ENCODE data around the gene CCDC74B.
A peak's percentile ranks its signal among the peaks of the same experiment; 100 is the strongest.
"Not testable (repeated sequence)": the region's sequence is repeated elsewhere in the genome, so short reads cannot be mapped to it uniquely, and the experiment has no call there.

Gene CCDC74B

DNA sequence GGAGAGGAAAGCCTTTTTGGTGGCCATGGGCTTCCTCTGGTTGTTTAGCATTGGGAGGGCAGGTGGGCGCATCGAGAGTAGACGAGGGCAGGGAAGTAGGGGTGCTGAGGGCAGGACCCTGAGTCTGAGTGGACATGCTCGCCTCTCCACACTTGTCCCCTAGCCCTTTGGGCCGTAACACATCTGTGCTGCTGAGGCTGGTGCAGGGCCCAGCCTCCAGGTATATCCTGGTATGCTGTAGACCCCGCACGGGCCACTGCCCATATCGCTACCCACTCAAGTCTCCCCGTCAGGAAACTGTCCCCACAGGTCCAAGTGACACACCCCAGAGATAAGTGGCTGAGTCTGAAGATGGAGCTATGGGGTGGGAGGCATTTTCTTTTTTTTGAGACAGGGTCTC lies 13.7 kb upstream of the CCDC74B start:
- DNase-seq (ENCODE audit: low read depth): no peak
- in situ Hi-C loops (cut with HindIII; ENCODE audit: low sequenced_read_pairs): no loop called here
- H3K4me3 ChIP-seq (ENCODE audit: low read depth, low read length): no peak overlapping the region
- TF ChIP-seq, protein P1, sequence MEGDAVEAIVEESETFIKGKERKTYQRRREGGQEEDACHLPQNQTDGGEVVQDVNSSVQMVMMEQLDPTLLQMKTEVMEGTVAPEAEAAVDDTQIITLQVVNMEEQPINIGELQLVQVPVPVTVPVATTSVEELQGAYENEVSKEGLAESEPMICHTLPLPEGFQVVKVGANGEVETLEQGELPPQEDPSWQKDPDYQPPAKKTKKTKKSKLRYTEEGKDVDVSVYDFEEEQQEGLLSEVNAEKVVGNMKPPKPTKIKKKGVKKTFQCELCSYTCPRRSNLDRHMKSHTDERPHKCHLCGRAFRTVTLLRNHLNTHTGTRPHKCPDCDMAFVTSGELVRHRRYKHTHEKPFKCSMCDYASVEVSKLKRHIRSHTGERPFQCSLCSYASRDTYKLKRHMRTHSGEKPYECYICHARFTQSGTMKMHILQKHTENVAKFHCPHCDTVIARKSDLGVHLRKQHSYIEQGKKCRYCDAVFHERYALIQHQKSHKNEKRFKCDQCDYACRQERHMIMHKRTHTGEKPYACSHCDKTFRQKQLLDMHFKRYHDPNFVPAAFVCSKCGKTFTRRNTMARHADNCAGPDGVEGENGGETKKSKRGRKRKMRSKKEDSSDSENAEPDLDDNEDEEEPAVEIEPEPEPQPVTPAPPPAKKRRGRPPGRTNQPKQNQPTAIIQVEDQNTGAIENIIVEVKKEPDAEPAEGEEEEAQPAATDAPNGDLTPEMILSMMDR (IDR thresholded peaks at IDR 0.05; ENCODE audit: low read depth, low read length, missing control alignments): no peak

DNA sequence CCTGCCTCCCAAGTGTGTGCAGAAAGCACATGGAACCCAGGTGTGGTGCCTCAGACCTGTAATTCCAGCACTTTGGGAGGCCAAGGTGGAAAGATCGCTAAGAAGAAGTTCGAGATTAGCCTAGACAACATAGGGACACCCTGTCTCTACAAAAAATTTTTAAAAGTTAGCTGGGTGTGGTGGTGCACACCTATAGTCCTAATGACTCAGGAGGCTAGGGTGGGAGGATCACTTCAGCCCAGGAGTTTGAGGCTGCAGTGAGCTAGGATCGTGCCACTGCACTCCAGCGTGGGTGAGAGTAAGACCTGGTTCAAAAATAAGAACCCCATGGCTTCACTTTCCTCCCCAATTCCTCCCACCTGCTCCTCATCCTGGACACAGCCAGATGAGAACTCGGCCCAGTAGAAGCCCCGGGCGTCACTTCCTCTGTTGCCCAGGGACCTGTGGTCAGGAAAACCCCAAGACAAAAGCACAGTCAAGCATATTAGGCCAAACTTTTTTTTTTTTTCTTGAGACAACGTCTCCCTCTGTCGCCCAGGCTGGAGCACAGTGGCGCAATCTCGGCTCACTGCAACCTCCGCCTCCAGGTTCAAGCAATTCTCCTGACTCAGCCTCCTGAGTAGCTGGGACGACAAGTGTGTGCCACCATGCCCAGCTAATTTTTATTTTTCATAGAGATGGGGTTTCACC lies 13.1 kb upstream of the CCDC74B start:
- H3K4me3 ChIP-seq (ENCODE audit: low read depth, low read length); in situ Hi-C loops (cut with HindIII; ENCODE audit: low sequenced_read_pairs); DNase-seq (ENCODE audit: low read depth): not testable (repeated sequence)

DNA sequence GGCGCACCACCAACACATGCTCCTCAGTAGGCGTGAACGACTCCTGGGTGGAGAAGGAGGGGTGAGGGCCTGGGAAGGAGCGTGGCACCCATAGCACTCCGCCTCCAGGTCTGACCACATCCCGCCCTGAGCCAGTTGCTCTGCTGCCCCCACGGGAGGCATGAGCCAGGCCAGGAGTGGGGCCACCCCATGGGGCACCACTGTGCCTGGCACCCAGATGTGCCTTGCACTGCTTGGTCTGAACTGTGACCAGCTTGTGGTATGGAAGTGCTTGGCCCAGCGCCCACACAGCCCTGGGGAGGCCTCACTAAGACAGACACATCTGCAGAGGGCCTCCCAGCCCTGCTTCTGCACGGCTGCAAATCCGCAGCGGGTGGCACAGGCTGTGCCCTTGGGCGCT lies 12.4 kb upstream of the CCDC74B start:
- H3K4me3 ChIP-seq (ENCODE audit: low read depth, low read length); in situ Hi-C loops (cut with HindIII; ENCODE audit: low sequenced_read_pairs); DNase-seq (ENCODE audit: low read depth): not testable (repeated sequence)

DNA sequence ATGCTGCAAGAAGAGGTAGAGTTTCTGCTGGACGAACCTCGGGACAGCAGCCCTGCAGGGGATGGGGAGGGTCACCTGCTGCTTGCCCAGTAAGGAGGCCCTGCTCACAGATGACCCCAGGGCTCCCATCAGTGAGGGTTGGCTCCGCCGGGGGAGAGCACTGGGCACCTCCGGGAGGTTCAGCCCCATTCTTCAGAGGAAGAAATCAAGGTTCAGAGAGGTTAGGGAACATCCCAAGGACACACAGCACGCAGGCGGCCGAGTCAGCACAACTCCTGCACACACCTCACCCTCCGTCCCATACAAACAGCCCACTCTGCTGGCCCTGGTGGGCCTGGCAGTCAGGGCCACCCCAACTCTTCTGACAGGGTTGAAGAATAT lies 11.7 kb upstream of the CCDC74B start:
- TF ChIP-seq, protein P1 (IDR thresholded peaks at IDR 0.05; ENCODE audit: low read depth, low read length, missing control alignments): no peak
- no peak for DNase-seq (ENCODE audit: low read depth)
- no peak overlapping the region for H3K4me3 ChIP-seq (ENCODE audit: low read depth, low read length)
- in situ Hi-C loops (cut with HindIII; ENCODE audit: low sequenced_read_pairs): no loop called here

DNA sequence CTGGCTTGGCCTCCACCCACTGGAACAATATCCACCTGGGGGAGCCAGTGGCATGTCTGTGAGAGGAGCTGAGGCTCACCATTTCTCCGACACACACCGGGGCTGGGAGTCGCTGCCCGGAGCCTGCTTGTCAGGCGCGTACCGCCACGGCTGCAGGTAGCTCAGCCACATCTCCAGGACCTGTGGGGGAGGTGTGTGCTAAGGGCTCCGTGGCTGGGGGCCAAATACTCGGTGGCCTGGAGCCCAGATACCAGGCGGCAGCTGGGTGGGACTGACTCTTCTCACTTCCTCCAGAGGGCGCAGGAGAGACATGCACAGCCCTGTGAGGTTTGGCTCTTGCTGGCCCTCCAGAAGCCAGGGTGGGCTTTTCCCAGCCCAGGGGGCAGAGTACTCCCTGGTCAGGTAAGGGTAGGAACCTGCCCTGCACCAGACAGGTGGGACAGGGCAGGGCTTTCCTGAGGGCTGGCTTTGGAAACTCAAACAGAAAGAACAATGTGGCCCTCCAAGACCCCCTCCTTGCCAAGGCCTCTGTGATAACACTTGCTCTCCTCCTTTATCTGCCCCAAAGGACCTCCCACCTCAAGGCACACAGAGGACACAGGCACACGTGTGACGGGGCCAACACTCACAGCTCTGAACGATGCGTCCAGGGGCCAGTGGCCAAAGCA lies 11.2 kb upstream of the CCDC74B start:
- in situ Hi-C loops (cut with HindIII; ENCODE audit: low sequenced_read_pairs); H3K4me3 ChIP-seq (ENCODE audit: low read depth, low read length): not testable (repeated sequence)
- peak; percentile 20 for DNase-seq (ENCODE audit: low read depth)
- TF ChIP-seq, protein P1 (IDR thresholded peaks at IDR 0.05; ENCODE audit: low read depth, low read length, missing control alignments): peak; percentile 59

DNA sequence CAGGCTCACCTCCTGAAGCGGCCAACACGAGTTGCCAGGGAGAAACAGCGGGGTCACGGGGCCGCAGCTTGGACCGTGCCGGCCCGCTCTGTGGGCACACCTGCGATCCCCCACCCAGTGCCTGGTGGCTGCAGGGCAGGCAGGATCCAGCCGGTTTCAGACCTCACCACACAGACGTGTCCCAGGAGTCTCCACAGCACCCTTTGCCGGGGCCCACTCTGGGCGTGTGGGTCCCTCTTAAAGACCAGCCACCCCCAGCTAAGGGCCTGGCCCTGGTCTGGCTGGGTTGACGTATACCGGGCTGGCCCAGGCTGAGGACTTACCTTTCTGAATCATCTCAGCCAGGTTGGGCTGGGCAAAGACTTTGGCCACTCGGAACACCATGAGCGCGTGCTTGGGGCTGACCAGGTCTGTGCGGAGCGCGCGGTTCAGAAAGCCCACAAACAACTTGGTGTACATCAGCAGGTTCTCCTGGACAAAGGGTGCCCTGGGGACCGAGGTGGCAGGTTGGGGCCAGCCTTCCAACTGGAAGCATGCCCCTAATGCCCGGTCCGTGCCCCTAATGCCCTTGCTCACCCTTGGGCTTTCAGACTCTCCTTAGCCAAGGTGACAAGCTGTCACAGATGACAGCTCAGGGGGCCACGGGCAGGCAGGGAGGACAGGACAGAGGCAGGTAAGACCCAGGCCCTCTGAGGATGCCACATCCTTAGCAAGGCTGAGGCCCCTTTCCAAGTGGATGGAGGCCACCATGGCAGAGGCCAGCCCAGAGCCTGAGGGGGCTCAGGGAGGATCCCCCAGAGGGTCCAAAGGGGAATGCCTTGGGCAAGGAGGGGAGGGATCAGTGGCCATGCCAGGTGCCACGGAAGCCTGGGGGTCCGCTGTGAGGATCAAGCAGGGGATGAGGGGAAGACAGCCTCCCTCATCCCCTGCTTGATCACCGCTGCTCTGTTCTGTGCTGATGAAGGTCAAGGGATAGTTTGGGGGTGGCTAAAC lies 10.2 kb upstream of the CCDC74B start:
- DNase-seq (ENCODE audit: low read depth): no peak
- H3K4me3 ChIP-seq (ENCODE audit: low read depth, low read length): no peak overlapping the region
- in situ Hi-C loops (cut with HindIII; ENCODE audit: low sequenced_read_pairs): no loop called here
- TF ChIP-seq, protein P1 (IDR thresholded peaks at IDR 0.05; ENCODE audit: low read depth, low read length, missing control alignments): no peak

DNA sequence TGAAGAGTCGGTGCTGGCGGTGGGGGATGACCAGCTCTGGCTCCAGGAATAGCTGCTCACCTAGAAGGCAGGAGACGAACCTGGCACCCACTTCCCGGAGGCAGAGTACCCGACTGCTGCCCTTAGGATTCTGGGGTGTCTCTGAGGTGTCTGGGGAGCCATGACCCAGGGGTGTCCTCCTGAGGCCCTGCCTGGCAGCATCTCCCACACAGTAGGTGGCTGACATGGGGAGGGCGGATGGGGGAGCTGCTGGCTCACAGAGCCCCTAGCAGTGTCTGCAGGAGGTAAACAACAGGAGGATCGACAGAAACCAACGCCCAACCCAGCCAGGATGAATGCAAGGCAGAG lies 9.5 kb upstream of the CCDC74B start:
- DNase-seq (ENCODE audit: low read depth); in situ Hi-C loops (cut with HindIII; ENCODE audit: low sequenced_read_pairs); H3K4me3 ChIP-seq (ENCODE audit: low read depth, low read length): not testable (repeated sequence)

DNA sequence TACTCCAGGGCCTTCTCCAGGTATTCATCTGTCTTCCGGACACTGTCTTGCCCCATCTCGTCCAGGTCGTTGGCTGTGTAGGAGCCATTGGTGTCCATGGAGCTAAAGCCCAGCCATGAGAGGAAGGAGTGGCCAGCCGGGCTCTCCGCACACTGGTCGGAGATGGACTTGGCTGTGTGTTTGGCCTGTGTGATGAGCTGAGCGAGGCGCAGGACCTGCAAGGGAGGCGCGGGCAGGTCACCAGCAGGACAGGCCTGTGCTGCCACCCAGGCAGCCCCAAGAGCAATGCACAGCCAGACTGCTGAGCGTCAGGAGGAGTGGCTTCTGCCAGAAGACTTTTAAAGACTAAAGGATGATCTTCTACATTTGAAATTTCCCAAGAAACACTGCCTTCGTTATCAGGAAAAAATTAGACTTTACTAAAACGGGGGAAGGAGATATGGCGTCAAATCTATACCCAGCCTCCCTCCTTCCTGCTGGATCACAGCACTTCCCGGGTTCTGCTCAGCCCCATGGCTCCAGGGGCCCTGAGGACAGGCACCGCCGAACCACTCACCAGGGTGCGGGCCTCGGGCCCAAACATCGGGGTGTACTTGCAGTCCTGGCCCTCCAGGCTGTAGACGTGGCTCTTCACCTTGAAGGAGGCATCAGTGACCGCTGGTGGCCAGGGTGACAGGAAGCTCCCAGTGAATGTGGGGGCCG lies 9.0 kb upstream of the CCDC74B start:
- in situ Hi-C loops (cut with HindIII; ENCODE audit: low sequenced_read_pairs); DNase-seq (ENCODE audit: low read depth); H3K4me3 ChIP-seq (ENCODE audit: low read depth, low read length): not testable (repeated sequence)
